Upper lobe of left lung (tissue), 6 donors: ENCODE data around the gene SEC14L6. TPM values are rescaled to one million over a fixed set of nuclear protein-coding genes. Genes with fewer than 3 reads are reported as not detected.

Source experiments
- ATAC-seq, 2 donors: fragments of 200-7000 bp; cut with Tn5 transposase; one replicate each; pipeline ENCODE4 v1.9.1; 2022; ENCODE audit warnings: mild to moderate bottlenecking in 2 of 2, moderate library complexity in 2 of 2; ENCODE audit not compliant: low FRiP score in 2 of 2
- DNase-seq, 2 donors: peaks; one replicate each; pipeline ENCODE4 v3.0.0-alpha.2; 2019 to 2020
- H3K27ac ChIP-seq, 4 donors: fragments of 200-600 bp; sonication (generic); one replicate each; pipeline ENCODE4 v1.5.1; 2016 to 2019
- H3K27me3 ChIP-seq, 4 donors: fragments of 200-600 bp; sonication (generic); one replicate each; pipeline ENCODE4 v1.5.1; 2017 to 2019
- H3K36me3 ChIP-seq, 4 donors: fragments of 200-600 bp; sonication (generic); one replicate each; pipeline ENCODE4 v1.5.1; 2016 to 2019
- H3K4me1 ChIP-seq, 4 donors: fragments of 200-600 bp; sonication (generic); one replicate each; pipeline ENCODE4 v1.5.1; 2018 to 2019
- H3K4me3 ChIP-seq, 4 donors: fragments of 200-600 bp; sonication (generic); one replicate each; pipeline ENCODE4 v1.5.1; 2017 to 2019; ENCODE audit warnings: mild to moderate bottlenecking in 2 of 4, moderate library complexity in 1 of 4
- H3K9me3 ChIP-seq, 4 donors: fragments of 200-600 bp; sonication (generic); one replicate each; pipeline ENCODE4 v1.5.1; 2018 to 2019
- CTCF ChIP-seq, 6 experiments: fragments of 450-650 bp in 4 of 6; fragments of 200-600 bp in 2 of 6; sonication (generic) in 2 of 6; IDR thresholded peaks; one replicate each; pipeline ENCODE4 v1.5.1; 2016 to 2019; ENCODE audit warnings: antibody characterized with exemption in 6 of 6
- EP300 ChIP-seq, 4 donors: sonication (generic); formaldehyde crosslinking; IDR thresholded peaks; one replicate each; pipeline ENCODE4 v1.5.1; 2017; ENCODE audit warnings: antibody characterized with exemption in 4 of 4, control low read depth in 2 of 4
- POLR2A ChIP-seq, 4 donors: fragments of 450-650 bp; IDR thresholded peaks; one replicate each; pipeline ENCODE4 v1.5.1; 2016 to 2017; ENCODE audit warnings: antibody characterized with exemption in 4 of 4, mild to moderate bottlenecking in 2 of 4
- POLR2AphosphoS5 ChIP-seq, 2 donors: sonication (generic); formaldehyde crosslinking; IDR thresholded peaks; one replicate each; pipeline ENCODE4 v1.5.1; 2017; ENCODE audit warnings: antibody characterized with exemption in 2 of 2
- WGBS, 2 donors: methylation state at CpG; one replicate each; pipeline ENCODE4 v1.1.5; 2017 to 2018; 5-methylcytosine and 5-hydroxymethylcytosine counted together
- total RNA-seq, 6 donors: library from RNA; depleted of rRNA in 4 of 6; stranded (reverse); fragments of >200 nt in 4 of 6; gene quantifications; one replicate each; pipeline versions ENCODE4 v1.1.0 to v1.2.1, GENCODE V29; 2016 to 2021
- donor health status: DM: no; HTN: no; CAD: no; lungs with moderate emphysema.
- donor health status: DM: no; HTN: yes; CAD: no; lungs with severe emphysema.

The SEC14L6 gene
- total RNA-seq, 6 donors from 2014 or later, result 11.4 to 41.3 (median 20.9) TPM

GRCh38 chr22:30474683-30475424, 71.7 kb downstream of the SEC14L6 start:
- TF ChIP-seq POLR2AphosphoS5 (IDR thresholded peaks at IDR 0.05), result no peak
- TF ChIP-seq EP300 (IDR thresholded peaks at IDR 0.05), result no peak
- peak in 1 of 4 donors; percentile 10 for TF ChIP-seq POLR2A (IDR thresholded peaks at IDR 0.05)
- TF ChIP-seq CTCF (IDR thresholded peaks at IDR 0.05), result no peak
- DNase-seq (peak in 1 of 2 donors; percentile 37), ATAC-seq (peak; percentile 24 to 62)
- Histone ChIP-seq H3K27ac (no peak overlapping the region), H3K4me1 (peaks cover 0 to 9% (median 7%) of the 10 kb centered on the region in 4 donors), H3K36me3 (no peaks in the 10 kb centered on the region), H3K9me3 (no peaks in the 10 kb centered on the region), H3K27me3 (no peaks in the 10 kb centered on the region), H3K4me3 (no peak overlapping the region)
- WGBS, 2 donors, result 38 to 55% methylated on average over 5 to 6 of the region's 6 CpGs

GRCh38 chr22:30474121-30474520, 72.4 kb downstream of the SEC14L6 start:
- no peak for TF ChIP-seq POLR2A (IDR thresholded peaks at IDR 0.05)
- TF ChIP-seq CTCF (IDR thresholded peaks at IDR 0.05), result no peak
- TF ChIP-seq POLR2AphosphoS5 (IDR thresholded peaks at IDR 0.05), result no peak
- no peak for TF ChIP-seq EP300 (IDR thresholded peaks at IDR 0.05)
- 88 to 93% methylated on average over 4 of the region's 4 CpGs for WGBS, 2 donors
- H3K27ac ChIP-seq, result no peak overlapping the region
- no peaks in the 10 kb centered on the region for H3K9me3 ChIP-seq
- no peak overlapping the region for H3K4me3 ChIP-seq
- H3K27me3 ChIP-seq, result no peaks in the 10 kb centered on the region
- H3K36me3 ChIP-seq, result no peaks in the 10 kb centered on the region
- ATAC-seq (no peak), DNase-seq (no peak)
- peaks cover 0 to 9% (median 7%) of the 10 kb centered on the region in 4 donors for H3K4me1 ChIP-seq

- no peak overlapping the region for H3K4me3 ChIP-seq
- TF ChIP-seq POLR2AphosphoS5 (IDR thresholded peaks at IDR 0.05), result no peak
- TF ChIP-seq CTCF (IDR thresholded peaks at IDR 0.05), result no peak
- no peak for TF ChIP-seq EP300 (IDR thresholded peaks at IDR 0.05)
- WGBS, 2 donors, result 49 to 56% methylated on average over 4 of the region's 4 CpGs
- no peaks in the 10 kb centered on the region for H3K36me3 ChIP-seq
- ATAC-seq (peak in 1 of 2 donors; percentile 56), DNase-seq (peak in 1 of 2 donors; percentile 29)
- no peaks in the 10 kb centered on the region for H3K27me3 ChIP-seq
- H3K9me3 ChIP-seq, result no peaks in the 10 kb centered on the region
- H3K27ac ChIP-seq, result no peak overlapping the region
- peaks cover 0 to 9% (median 7%) of the 10 kb centered on the region in 4 donors for H3K4me1 ChIP-seq
Measured at GRCh38 chr22:30472994-30473720, 73.4 kb downstream of the SEC14L6 start.

Other genes starting within 250 kb of the SEC14L6 start
- 10 to 100 TPM; 22.6 to 61.0 (median 36.2) TPM for gene TBC1D10A, start 219.8 kb downstream of the SEC14L6 start, total RNA-seq
- gene SF3A1, start 189.8 kb downstream of the SEC14L6 start, total RNA-seq, result 100 to 1,000 TPM in 4 of 6 donors, 10 to 100 TPM in 2; 89.1 to 204 (median 138) TPM
- 10 to 100 TPM in 2 of 6 donors, 1 to 10 TPM in 4; 3.3 to 16.8 (median 7.9) TPM for gene CCDC157, start 189.7 kb downstream of the SEC14L6 start, total RNA-seq
- gene RNF215, start 159.3 kb downstream of the SEC14L6 start, total RNA-seq, result 10 to 100 TPM in 5 of 6 donors, 1 to 10 TPM in 1; 9.3 to 30.3 (median 16.5) TPM
- 10 to 100 TPM in 2 of 6 donors, 1 to 10 TPM in 4; 5.6 to 12.6 (median 8.4) TPM for gene SEC14L2, start 149.7 kb downstream of the SEC14L6 start, total RNA-seq
- gene MTFP1, start 121.0 kb downstream of the SEC14L6 start, total RNA-seq, result 10 to 100 TPM in 4 of 6 donors, 1 to 10 TPM in 2; 5.8 to 28.4 (median 12.8) TPM
- 1 to 10 TPM in 3 of 6 donors, under 1 TPM in 2, not detected in 1; 0.43 to 2.3 (median 1.1) TPM for gene SEC14L3, start 74.7 kb downstream of the SEC14L6 start, total RNA-seq
- gene SEC14L4, start 41.0 kb downstream of the SEC14L6 start, total RNA-seq, result 10 to 100 TPM; 11.6 to 41.2 (median 17.7) TPM
- 1 to 10 TPM; 1.7 to 8.4 (median 3.5) TPM for gene GAL3ST1, start 27.9 kb upstream of the SEC14L6 start, total RNA-seq
- 10 to 100 TPM; 27.2 to 66.9 (median 56.9) TPM for gene PES1, start 45.2 kb upstream of the SEC14L6 start, total RNA-seq
- gene TCN2, start 60.4 kb upstream of the SEC14L6 start, total RNA-seq, result 10 to 100 TPM; 40.2 to 87.1 (median 60.7) TPM
- gene SLC35E4, start 89.0 kb upstream of the SEC14L6 start, total RNA-seq, result 10 to 100 TPM in 2 of 6 donors, 1 to 10 TPM in 4; 1.3 to 14.7 (median 5.8) TPM
- 10 to 100 TPM; 13.0 to 40.9 (median 29.4) TPM for gene DUSP18, start 121.1 kb upstream of the SEC14L6 start, total RNA-seq
- 10 to 100 TPM in 2 of 6 donors, 1 to 10 TPM in 4; 3.5 to 14.5 (median 5.0) TPM for gene OSBP2, start 148.1 kb upstream of the SEC14L6 start, total RNA-seq